ENCODE data around the gene SBF2. TPM values are rescaled to one million over a fixed set of nuclear protein-coding genes. Genes with fewer than 3 reads are reported as not detected.

The SBF2 gene
- total and polyA plus RNA-seq, 2 donors (not counting 1 experiment from before 2014, with no cell fraction given): 5.6 to 17.7 TPM

GRCh38 chr11:10333490-10333889, 39.5 kb upstream of the SBF2 start:
- no peak overlapping the region for H3K27ac Mint-ChIP-seq
- intact Hi-C loops (cut with micrococcal nuclease): no loop called here
- CTCF ChIA-PET: interaction anchor here (1.1 kb wide), 1 partner anchor 1084 kb away, joined by 4 read pairs; no protein-coding TSS in a partner anchor

DNA sequence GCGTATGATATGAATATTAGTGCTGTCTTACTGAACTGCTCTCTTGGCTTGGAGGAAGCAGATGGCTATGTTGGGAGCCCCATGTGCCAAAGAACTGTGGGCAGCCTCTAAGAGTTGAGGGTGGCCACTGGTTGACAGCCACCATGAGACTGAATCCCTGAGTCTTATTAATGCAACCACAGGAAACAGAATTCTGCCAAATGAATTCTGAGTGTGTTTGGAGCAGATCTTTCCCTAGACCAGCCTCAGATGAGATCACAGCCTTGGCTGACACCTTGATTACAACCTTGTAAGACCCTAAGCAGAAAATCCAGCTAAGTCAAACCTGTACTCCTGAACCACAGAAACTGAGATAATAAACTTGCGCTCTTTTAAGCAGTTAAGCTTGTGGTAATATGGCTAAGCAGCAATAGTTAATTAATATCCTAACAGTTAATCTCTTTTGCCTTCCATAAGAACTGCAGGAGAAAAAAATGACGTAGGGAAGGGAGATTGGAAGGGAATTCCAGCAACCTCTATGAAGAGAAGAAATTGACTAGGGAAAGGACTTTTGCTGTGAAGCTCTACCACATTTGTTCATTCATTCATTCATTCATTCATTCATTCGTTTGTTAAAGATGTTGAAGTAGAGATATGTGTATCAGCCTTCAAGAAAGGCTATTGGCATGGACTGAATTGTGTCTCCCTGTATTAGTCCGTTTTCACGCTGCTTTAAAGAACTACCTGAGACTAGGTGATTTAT, 37.7 kb upstream of the SBF2 start:
- no peak overlapping the region for H3K4me3 ChIP-seq (ENCODE audit: control extremely low read depth in 1 of 5, extremely low read depth in 1 of 5, insufficient read depth in 1 of 5, low read depth in 2 of 5, low read length in 4 of 5)
- no peak for TF ChIP-seq EZH2 (IDR thresholded peaks at IDR 0.05; ENCODE audit: borderline replicate concordance, insufficient read depth, low read depth, low read length, poor library complexity, severe bottlenecking)
- TF ChIP-seq, protein P1, sequence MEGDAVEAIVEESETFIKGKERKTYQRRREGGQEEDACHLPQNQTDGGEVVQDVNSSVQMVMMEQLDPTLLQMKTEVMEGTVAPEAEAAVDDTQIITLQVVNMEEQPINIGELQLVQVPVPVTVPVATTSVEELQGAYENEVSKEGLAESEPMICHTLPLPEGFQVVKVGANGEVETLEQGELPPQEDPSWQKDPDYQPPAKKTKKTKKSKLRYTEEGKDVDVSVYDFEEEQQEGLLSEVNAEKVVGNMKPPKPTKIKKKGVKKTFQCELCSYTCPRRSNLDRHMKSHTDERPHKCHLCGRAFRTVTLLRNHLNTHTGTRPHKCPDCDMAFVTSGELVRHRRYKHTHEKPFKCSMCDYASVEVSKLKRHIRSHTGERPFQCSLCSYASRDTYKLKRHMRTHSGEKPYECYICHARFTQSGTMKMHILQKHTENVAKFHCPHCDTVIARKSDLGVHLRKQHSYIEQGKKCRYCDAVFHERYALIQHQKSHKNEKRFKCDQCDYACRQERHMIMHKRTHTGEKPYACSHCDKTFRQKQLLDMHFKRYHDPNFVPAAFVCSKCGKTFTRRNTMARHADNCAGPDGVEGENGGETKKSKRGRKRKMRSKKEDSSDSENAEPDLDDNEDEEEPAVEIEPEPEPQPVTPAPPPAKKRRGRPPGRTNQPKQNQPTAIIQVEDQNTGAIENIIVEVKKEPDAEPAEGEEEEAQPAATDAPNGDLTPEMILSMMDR (IDR thresholded peaks at IDR 0.05): no peak
- H3K9me3 ChIP-seq (ENCODE audit: control extremely low read depth in 1 of 3, control insufficient read depth in 2 of 3, insufficient read depth in 1 of 3, low read length in 2 of 3): no peaks in the 10 kb centered on the region
- DNase-seq (no peak), ATAC-seq (ENCODE audit: low read depth) (no peak)
- no peaks in the 10 kb centered on the region for H3K36me3 ChIP-seq (replicated peaks in 1 of 2; ENCODE audit: control extremely low read depth in 1 of 2, control insufficient read depth in 1 of 2, extremely low read depth in 1 of 2, insufficient read depth in 2 of 2, low read length in 1 of 2)
- WGBS (ENCODE audit: insufficient coverage): 100% methylated on average over 2 of the region's 6 CpGs
- intact Hi-C loops (cut with micrococcal nuclease): no loop called here
- H3K9ac ChIP-seq (ENCODE audit: low read length): no peak overlapping the region
- peaks cover 21% of the 10 kb centered on the region for H3K27me3 Mint-ChIP-seq
- POLR2A ChIA-PET: no interaction called here
- no peak overlapping the region for H2AFZ ChIP-seq (ENCODE audit: insufficient read depth, low read depth, low read length, poor library complexity, severe bottlenecking)
- no peaks in the 10 kb centered on the region for H4K20me1 ChIP-seq (ENCODE audit: control insufficient read depth, insufficient read depth, low read length, poor library complexity, severe bottlenecking)
- H3K9me3 Mint-ChIP-seq (ENCODE audit: insufficient read depth): no peaks in the 10 kb centered on the region
- H3K4me3 Mint-ChIP-seq: no peak overlapping the region
- no peak overlapping the region for H3K27ac ChIP-seq (ENCODE audit: low read length in 2 of 2)
- H3K4me1 ChIP-seq (ENCODE audit: control insufficient read depth in 2 of 2, insufficient read depth in 2 of 2, low read length in 2 of 2): no peaks in the 10 kb centered on the region
- no peaks in the 10 kb centered on the region for H3K79me2 ChIP-seq (ENCODE audit: control insufficient read depth, insufficient read depth, low read length)
- H3K27me3 ChIP-seq (replicated peaks in 1 of 4; ENCODE audit: control extremely low read depth in 1 of 4, control insufficient read depth in 3 of 4, insufficient read depth in 4 of 4, low read length in 3 of 4): peaks cover 0 to 4% (median 0%) of the 10 kb centered on the region in 4 experiments
- no peak overlapping the region for H3K4me2 ChIP-seq (replicated peaks; ENCODE audit: low read depth, low read length, poor library complexity, severe bottlenecking)
- no peak overlapping the region for H3K27ac Mint-ChIP-seq
- H3K4me1 Mint-ChIP-seq: no peaks in the 10 kb centered on the region
- CTCF ChIA-PET: interaction anchor here (1.5 kb wide), 1 partner anchor 24 kb away, joined by 3 read pairs; no protein-coding TSS in a partner anchor

More at GRCh38 chr11:10333490-10333889, 39.5 kb upstream of the SBF2 start:
- no peaks in the 10 kb centered on the region for H3K4me1 Mint-ChIP-seq
- no peak overlapping the region for H3K27ac ChIP-seq (ENCODE audit: low read length in 2 of 2)
- H3K9ac ChIP-seq (ENCODE audit: low read length): no peak overlapping the region
- H3K9me3 Mint-ChIP-seq (ENCODE audit: insufficient read depth): no peaks in the 10 kb centered on the region
- no peak overlapping the region for H2AFZ ChIP-seq (ENCODE audit: insufficient read depth, low read depth, low read length, poor library complexity, severe bottlenecking)
- no peaks in the 10 kb centered on the region for H4K20me1 ChIP-seq (ENCODE audit: control insufficient read depth, insufficient read depth, low read length, poor library complexity, severe bottlenecking)
- H3K4me3 ChIP-seq (ENCODE audit: control extremely low read depth in 1 of 5, extremely low read depth in 1 of 5, insufficient read depth in 1 of 5, low read depth in 2 of 5, low read length in 4 of 5): no peak overlapping the region
- TF ChIP-seq, protein P1 (IDR thresholded peaks at IDR 0.05): no peak
- no peak for TF ChIP-seq EZH2 (IDR thresholded peaks at IDR 0.05; ENCODE audit: borderline replicate concordance, insufficient read depth, low read depth, low read length, poor library complexity, severe bottlenecking)
- H3K4me1 ChIP-seq (ENCODE audit: control insufficient read depth in 2 of 2, insufficient read depth in 2 of 2, low read length in 2 of 2): no peaks in the 10 kb centered on the region
- H3K4me2 ChIP-seq (replicated peaks; ENCODE audit: low read depth, low read length, poor library complexity, severe bottlenecking): no peak overlapping the region
- ATAC-seq (ENCODE audit: low read depth) (no peak), DNase-seq (no peak)
- peaks cover 0 to 6% (median 0%) of the 10 kb centered on the region in 4 experiments for H3K27me3 ChIP-seq (replicated peaks in 1 of 4; ENCODE audit: control extremely low read depth in 1 of 4, control insufficient read depth in 3 of 4, insufficient read depth in 4 of 4, low read length in 3 of 4)
- peaks cover 31% of the 10 kb centered on the region for H3K27me3 Mint-ChIP-seq
- no peaks in the 10 kb centered on the region for H3K36me3 ChIP-seq (replicated peaks in 1 of 2; ENCODE audit: control extremely low read depth in 1 of 2, control insufficient read depth in 1 of 2, extremely low read depth in 1 of 2, insufficient read depth in 2 of 2, low read length in 1 of 2)
- H3K4me3 Mint-ChIP-seq: no peak overlapping the region
- POLR2A ChIA-PET: no interaction called here
- WGBS (ENCODE audit: insufficient coverage): 90% methylated on average over 1 of the region's 1 CpG
- H3K9me3 ChIP-seq (ENCODE audit: control extremely low read depth in 1 of 3, control insufficient read depth in 2 of 3, insufficient read depth in 1 of 3, low read length in 2 of 3): no peaks in the 10 kb centered on the region
- no peaks in the 10 kb centered on the region for H3K79me2 ChIP-seq (ENCODE audit: control insufficient read depth, insufficient read depth, low read length)

Data from B cell (primary cell).